ENCODE results near the gene ACYP1.

DNA sequence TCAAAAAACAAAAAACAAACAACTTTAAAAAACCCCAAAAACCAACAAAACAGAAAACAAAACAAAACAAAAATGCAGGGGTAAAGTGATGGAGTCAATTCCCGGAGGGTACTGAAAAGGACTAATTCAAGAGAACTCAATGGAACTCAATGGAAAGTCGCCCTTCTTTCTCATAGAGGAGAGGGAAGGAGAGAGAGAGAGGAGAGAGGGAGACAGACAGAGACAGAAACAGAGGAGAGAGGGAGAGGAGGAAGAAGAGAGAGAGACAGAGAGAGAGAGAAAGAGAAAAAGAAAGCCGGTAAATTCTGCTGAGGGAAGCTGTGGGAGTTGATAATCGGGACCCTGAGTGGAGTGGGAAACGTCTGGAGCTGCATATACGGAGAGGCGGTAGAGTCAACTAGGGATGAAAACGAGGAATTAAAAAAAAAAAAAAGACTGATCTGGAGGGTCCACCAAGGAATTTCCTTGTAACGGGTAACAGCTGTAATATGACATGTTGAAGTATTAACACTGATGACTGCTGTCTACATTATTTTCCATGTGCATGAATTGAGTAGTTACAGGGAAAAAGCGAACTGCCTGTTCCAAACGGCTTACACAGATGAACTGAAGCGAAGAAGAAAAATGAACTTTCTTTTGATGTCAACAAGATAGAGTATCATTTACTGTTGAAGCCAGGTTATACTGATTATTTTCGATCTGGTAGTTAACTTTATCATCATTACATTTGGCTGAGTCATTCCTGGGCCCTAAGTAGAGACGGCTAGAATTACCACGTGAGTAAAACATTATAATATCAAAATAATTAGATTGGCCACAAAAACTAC lies 4.7 kb upstream of the ACYP1 start:
- TF ChIP-seq CTCF (IDR thresholded peaks at IDR 0.05; ENCODE audit: borderline replicate concordance, extremely low read depth, low read length, poor library complexity, severe bottlenecking) (no peak), EZH2 (IDR thresholded peaks at IDR 0.05; ENCODE audit: borderline replicate concordance, low read depth, low read length, severe bottlenecking) (no peak)

All from DND-41 (cell line).